Ishikawa (cell line): ENCODE measurements around the gene MOCS1.

ENCODE experiments used
- CEBPB ChIP-seq: IDR thresholded peaks from 2 replicates; pipeline ENCODE4 v1.6.1; 2012
- TAF1 ChIP-seq: IDR thresholded peaks from 2 replicates; pipeline ENCODE4 v1.6.1; 2012; ENCODE audit warnings: low read depth, mild to moderate bottlenecking

- TF ChIP-seq CEBPB (no peak), TAF1 (no peak)
Measured at GRCh38 chr6:39941820-39942219, 7.6 kb upstream of the MOCS1 start.
